ENCODE data around the gene RAB17.

- TF ChIP-seq EZH2 (IDR thresholded peaks at IDR 0.05; ENCODE audit: low read depth, low read length, severe bottlenecking), result no peak
- no peak for TF ChIP-seq CTCF (IDR thresholded peaks at IDR 0.05; ENCODE audit: control extremely low read depth in 1 of 3, insufficient read depth in 1 of 3, low read depth in 1 of 3, low read length in 3 of 3)
- no peak for TF ChIP-seq RBBP5 (IDR thresholded peaks at IDR 0.05; ENCODE audit: borderline replicate concordance, low read depth, low read length)
- no peak for TF ChIP-seq RAD21 (IDR thresholded peaks at IDR 0.05 in 1 of 2, conservative IDR thresholded peaks at IDR 0.05 in 1 of 2; ENCODE audit: low read depth in 2 of 2, low read length in 2 of 2)
- TF ChIP-seq POLR2A (IDR thresholded peaks at IDR 0.05; ENCODE audit: control extremely low read depth in 1 of 2, low read depth in 2 of 2, low read length in 2 of 2), result no peak
- no peak for TF ChIP-seq POLR2AphosphoS5 (IDR thresholded peaks at IDR 0.05; ENCODE audit: low read depth, low read length)
- TF ChIP-seq PHF8 (conservative IDR thresholded peaks at IDR 0.05; ENCODE audit: low read depth, low read length), result no peak
- TF ChIP-seq GTF2F1 (IDR thresholded peaks at IDR 0.05; ENCODE audit: borderline replicate concordance, low read depth, low read length), result no peak
- TF ChIP-seq MAFK (IDR thresholded peaks at IDR 0.05; ENCODE audit: low read depth, low read length), result no peak
- no peak for TF ChIP-seq TAF1 (IDR thresholded peaks at IDR 0.05; ENCODE audit: low read depth, low read length)
Measured at GRCh38 chr2:237599465-237600110, 9.1 kb upstream of the RAB17 start.

All from H1 (cell line).